HG02678 (cell line): ENCODE data around the gene WBP1L.
A peak's percentile ranks its signal among the peaks of the same experiment; 100 is the strongest.
"Not testable (repeated sequence)": the region's sequence is repeated elsewhere in the genome, so short reads cannot be mapped to it uniquely, and the experiment has no call there.

ENCODE experiments used
- ATAC-seq: cut with Tn5 transposase; IDR thresholded peaks from one replicate; pipeline ENCODE4 v1.9.1; 2021; ENCODE audit warnings: mild to moderate bottlenecking, moderate library complexity; ENCODE audit not compliant: unreplicated experiment

Gene WBP1L

GRCh38 chr10:102743588-102744373 is at the start of gene WBP1L:
WBP1L (plus strand) TSS chr10:102743948; CDS start chr10:102744054, 106 bp downstream.
- ATAC-seq: peak; percentile 96

- not testable (repeated sequence) for ATAC-seq
Measured at GRCh38 chr10:102695401-102695800, 48.3 kb upstream of the WBP1L start.

GRCh38 chr10:102696736-102697135 is 47.0 kb upstream of the WBP1L start:
- no peak for ATAC-seq

GRCh38 chr10:102698894-102699293 is 44.9 kb upstream of the WBP1L start:
- no peak for ATAC-seq

GRCh38 chr10:102701272-102701671 is 42.5 kb upstream of the WBP1L start:
- no peak for ATAC-seq

- ATAC-seq: no peak
Measured at GRCh38 chr10:102701796-102702195, 42.0 kb upstream of the WBP1L start.

GRCh38 chr10:102702742-102703141 is 41.0 kb upstream of the WBP1L start:
- no peak for ATAC-seq

- ATAC-seq: no peak
Measured at GRCh38 chr10:102704915-102705314, 38.8 kb upstream of the WBP1L start.

- no peak for ATAC-seq
Measured at GRCh38 chr10:102705531-102705930, 38.2 kb upstream of the WBP1L start.

GRCh38 chr10:102710609-102711008 is 33.1 kb upstream of the WBP1L start:
- no peak for ATAC-seq

- ATAC-seq: no peak
Measured at GRCh38 chr10:102712089-102712488, 31.7 kb upstream of the WBP1L start.

- no peak for ATAC-seq
Measured at GRCh38 chr10:102712843-102713538, 30.8 kb upstream of the WBP1L start.

GRCh38 chr10:102713539-102713813 is 30.3 kb upstream of the WBP1L start:
- peak; percentile 38 for ATAC-seq

- ATAC-seq: peak; percentile 85
Measured at GRCh38 chr10:102713814-102714620, 29.7 kb upstream of the WBP1L start, which contains the start of gene ARL3. ARL3 (minus strand) TSS chr10:102714397; CDS start chr10:102714275, 122 bp downstream.

GRCh38 chr10:102714621-102715455 is 28.9 kb upstream of the WBP1L start, which contains the start of gene SFXN2:
SFXN2 (plus strand) TSS chr10:102714636; CDS start chr10:102726637, 12,001 bp downstream.
- ATAC-seq: no peak

- no peak for ATAC-seq
Measured at GRCh38 chr10:102715880-102716279, 27.9 kb upstream of the WBP1L start.

- not testable (repeated sequence) for ATAC-seq
Measured at GRCh38 chr10:102716900-102717565, 26.7 kb upstream of the WBP1L start.

- no peak for ATAC-seq
Measured at GRCh38 chr10:102718220-102718619, 25.5 kb upstream of the WBP1L start.

GRCh38 chr10:102720337-102720736 is 23.4 kb upstream of the WBP1L start:
- no peak for ATAC-seq

- no peak for ATAC-seq
Measured at GRCh38 chr10:102720775-102721301, 22.9 kb upstream of the WBP1L start.
